OCI-LY7 (cell line): ENCODE results near the gene IVL.

Experiments used
- CTCF ChIP-seq: fragments of 200-600 bp; sonication (generic); conservative IDR thresholded peaks from 2 replicates; pipeline ENCODE4 v1.5.1; 2014; ENCODE audit warnings: mild to moderate bottlenecking, antibody characterized with exemption, low read length, moderate library complexity, mixed read lengths
- EZH2phosphoT487 ChIP-seq: fragments of 200-600 bp; sonication (generic); IDR thresholded peaks from 2 replicates; pipeline ENCODE4 v1.6.1; 2018; ENCODE audit warnings: low read depth, borderline replicate concordance, mild to moderate bottlenecking, mixed run types, antibody characterized with exemption, low read length, moderate library complexity, mixed read lengths

- no peak for TF ChIP-seq CTCF
- no peak for TF ChIP-seq EZH2phosphoT487
Measured at GRCh38 chr1:152959273-152959672, 50.9 kb downstream of the IVL start.
